ENCODE results near the gene CUL4A.
"Not testable (repeated sequence)": the region's sequence is repeated elsewhere in the genome, so short reads cannot be mapped to it uniquely, and the experiment has no call there.

The CUL4A gene

DNA sequence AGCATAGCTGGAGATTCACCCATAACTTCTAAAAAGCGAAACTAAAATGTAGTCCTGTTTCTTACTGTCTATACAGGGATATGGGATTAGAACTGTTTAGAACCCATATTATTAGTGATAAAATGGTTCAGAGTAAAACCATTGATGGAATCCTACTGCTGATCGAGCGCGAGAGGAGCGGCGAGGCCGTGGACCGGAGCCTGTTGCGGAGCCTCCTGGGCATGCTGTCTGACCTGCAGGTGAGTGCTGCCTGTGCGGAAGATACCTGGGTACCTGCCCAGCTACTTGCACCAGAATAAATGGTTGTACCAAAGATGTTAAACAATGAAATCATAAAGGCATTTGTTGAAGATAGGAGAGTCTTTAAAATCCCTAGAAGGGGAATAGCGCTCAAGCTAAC lies 23.7 kb downstream of the CUL4A start:
- TF ChIP-seq, protein P1, sequence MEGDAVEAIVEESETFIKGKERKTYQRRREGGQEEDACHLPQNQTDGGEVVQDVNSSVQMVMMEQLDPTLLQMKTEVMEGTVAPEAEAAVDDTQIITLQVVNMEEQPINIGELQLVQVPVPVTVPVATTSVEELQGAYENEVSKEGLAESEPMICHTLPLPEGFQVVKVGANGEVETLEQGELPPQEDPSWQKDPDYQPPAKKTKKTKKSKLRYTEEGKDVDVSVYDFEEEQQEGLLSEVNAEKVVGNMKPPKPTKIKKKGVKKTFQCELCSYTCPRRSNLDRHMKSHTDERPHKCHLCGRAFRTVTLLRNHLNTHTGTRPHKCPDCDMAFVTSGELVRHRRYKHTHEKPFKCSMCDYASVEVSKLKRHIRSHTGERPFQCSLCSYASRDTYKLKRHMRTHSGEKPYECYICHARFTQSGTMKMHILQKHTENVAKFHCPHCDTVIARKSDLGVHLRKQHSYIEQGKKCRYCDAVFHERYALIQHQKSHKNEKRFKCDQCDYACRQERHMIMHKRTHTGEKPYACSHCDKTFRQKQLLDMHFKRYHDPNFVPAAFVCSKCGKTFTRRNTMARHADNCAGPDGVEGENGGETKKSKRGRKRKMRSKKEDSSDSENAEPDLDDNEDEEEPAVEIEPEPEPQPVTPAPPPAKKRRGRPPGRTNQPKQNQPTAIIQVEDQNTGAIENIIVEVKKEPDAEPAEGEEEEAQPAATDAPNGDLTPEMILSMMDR (conservative IDR thresholded peaks at IDR 0.05): no peak
- no peak overlapping the region for H3K27ac ChIP-seq

DNA sequence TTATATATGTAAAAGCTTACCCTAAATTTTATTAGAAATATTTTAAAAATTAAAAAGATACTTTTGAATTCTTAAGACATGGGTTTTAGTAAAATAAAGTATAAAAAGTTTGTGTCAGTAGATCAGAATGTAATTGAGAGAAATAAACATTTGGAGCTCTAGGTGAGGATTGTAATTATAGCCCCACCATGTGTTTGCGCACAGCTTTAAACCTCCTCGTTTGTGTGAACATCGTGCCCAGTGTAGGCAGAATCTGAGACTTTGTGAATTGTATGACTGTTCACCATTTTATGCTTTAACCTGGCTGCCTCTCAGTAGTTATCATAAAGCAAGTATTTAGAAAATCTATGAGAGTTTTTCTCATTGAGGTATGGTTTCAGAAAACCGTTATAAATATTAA lies 29.1 kb downstream of the CUL4A start:
- TF ChIP-seq, protein P1 (conservative IDR thresholded peaks at IDR 0.05): no peak
- H3K27ac ChIP-seq: no peak overlapping the region

DNA sequence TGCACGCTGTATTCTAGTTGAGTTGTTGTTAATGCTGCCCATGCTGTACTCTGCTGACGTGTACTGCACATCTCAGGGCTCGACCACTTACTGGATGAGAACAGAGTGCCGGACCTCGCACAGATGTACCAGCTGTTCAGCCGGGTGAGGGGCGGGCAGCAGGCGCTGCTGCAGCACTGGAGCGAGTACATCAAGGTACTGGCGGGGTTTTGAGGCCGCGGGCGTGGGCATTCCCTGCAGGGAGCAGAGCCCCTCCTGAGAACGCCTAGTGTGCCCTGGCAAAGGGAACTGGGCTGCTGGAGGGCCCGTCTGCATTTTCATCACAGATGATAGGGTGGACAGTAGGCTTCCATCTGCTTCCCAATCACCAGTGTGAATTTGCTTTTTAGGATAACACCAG lies 29.9 kb downstream of the CUL4A start:
- TF ChIP-seq, protein P1 (conservative IDR thresholded peaks at IDR 0.05): no peak
- no peak overlapping the region for H3K27ac ChIP-seq

DNA sequence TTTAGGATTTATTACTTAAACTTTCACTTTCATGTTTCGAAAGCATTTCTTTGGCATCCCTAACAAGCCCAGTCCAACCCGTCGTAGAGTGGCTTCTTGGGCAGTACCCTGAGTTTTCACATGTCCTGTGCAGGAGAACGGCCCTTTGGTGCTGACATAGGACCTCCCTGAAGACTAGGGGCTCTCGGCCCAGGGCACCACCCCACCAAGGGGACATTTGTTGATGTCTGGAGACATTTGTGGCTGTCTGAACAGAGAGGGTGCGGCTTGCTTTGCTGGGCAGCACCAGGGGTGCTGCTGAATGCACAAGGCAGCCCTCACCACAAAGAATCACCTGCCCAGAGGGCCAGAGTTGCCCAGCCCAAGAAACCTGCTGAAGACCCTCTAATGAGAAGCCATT lies 30.6 kb downstream of the CUL4A start:
- no peak overlapping the region for H3K27ac ChIP-seq
- TF ChIP-seq, protein P1 (conservative IDR thresholded peaks at IDR 0.05): no peak

DNA sequence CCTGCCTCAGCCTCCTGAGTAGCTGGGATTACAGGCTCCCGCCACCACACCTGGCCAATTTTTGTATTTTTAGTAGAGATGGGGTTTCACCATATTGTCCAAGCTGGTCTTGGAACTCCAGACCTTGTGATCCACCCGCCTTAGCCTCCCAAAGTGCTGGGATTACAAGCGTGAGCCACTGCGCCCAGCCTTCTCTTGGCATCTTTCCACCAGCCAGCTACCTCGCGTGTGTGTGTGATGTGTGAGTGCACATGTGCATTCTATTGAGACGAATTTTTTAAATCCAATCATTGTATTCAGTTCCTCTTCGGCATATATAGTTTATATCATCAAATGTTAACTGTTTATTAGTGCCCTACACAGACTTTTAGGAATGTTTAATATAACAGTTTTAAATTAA lies 32.2 kb downstream of the CUL4A start:
- not testable (repeated sequence) for H3K27ac ChIP-seq

DNA sequence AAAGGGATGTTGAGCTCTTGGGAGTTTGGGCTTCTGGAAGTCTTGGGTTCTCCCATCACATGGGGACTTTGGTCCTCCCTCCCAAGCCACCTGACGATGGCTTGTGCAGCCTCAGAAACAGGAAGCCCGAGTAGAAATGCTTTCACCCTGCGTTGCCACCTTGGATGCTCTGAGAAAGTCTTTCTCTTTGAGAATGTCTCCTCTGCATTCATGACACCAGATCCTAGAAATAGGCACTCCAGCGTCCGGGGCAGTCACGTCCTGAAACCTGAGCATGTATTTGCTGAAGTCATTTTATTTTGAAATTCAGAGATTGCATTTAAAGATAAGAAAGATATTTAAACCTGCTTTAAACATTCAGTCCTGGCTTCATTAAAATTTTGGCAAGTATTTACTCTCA lies 34.4 kb downstream of the CUL4A start:
- H3K27ac ChIP-seq: no peak overlapping the region
- TF ChIP-seq, protein P1 (conservative IDR thresholded peaks at IDR 0.05): no peak

DNA sequence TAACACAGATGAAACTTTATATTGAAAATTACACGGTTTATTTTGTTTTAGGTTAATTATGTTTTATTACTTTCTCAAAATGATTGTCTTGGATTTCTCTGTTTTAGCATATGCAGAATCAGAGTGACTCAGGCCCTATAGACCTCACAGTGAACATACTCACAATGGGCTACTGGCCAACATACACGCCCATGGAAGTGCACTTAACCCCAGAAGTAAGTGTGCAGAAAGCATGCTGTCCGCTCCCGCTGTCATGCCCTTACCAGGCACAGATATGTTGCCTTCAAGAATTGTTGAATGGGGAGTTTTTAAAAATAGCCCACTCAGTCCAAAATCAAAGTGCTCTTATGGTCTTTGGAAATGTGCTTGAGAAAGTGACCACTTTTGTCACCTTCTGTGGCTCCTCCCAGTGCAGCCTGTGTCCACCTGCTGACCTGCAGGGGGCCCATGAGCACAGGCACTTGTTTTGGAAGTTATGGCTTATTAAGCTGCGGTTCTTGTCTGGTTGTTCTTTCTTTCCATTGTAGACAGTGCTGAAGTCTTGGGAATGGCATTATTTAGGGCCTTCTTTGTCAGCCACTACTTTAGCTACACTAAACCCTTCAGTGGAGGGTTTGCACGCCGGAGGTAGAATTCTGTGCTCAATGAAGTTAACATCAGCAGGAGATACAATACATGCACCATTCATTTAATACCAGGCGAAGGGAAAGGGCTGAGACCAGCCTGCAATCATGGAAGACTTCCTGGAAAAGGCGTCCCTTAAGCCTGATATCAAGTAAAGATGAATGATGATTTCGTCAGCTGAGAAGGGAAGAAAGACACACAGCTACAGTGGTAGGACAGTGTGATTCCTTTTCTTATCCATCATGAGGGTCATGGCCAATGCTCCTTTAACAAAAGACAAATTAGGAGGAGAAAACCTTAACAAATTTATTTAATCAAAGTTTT lies 36.7 kb downstream of the CUL4A start:
- TF ChIP-seq, protein P1 (conservative IDR thresholded peaks at IDR 0.05): 0 out of 2 replicates have a peak, but pooled peaks have one; percentile 9
- H3K27ac ChIP-seq: no peak overlapping the region

DNA sequence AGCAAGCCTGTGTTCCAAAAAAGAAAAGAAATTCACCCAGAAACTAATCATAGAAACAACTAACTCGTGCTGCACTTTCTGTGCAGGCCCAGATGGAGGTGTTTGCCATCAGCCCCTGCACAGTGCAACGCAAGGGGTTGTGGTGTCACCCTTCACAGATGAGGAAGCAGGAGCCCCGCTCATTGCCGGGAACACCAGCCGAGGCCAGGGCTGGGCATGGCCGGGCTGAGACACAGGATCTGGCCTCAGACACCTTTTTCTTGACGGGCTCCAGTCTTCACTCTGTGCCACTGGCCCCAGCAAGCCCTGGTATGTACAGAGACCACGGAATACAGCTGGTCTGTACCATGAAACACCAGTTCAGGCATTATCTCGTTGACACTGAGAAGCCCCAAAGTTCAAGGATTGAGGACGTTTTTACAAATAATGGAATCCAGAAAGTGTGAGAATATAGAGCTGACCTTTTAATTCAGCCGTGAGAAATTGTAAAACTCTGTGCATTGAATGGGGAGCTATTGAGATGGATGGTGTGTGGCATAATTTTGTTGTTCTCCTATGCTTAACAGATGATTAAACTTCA lies 43.2 kb downstream of the CUL4A start:
- TF ChIP-seq, protein P1 (conservative IDR thresholded peaks at IDR 0.05): no peak
- no peak overlapping the region for H3K27ac ChIP-seq

DNA sequence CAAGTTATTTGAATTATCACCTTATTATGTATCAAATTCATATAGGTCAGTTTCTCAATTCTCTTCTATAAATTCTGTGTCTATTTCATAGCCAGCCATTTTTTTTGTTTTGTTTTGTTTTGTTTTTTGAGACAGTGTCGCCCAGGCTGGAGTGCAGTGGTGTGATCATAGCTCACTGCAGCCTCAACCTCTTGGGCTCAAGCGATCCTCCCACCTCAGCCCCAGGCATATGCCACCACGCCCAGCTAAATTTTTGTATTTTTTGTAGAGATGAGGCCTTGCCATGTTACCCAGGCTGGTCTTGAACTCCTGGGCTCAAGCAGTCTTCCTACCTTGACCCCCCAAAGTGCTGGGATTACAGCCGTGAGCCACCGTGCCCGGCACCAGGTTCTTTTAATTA lies 48.5 kb downstream of the CUL4A start:
- H3K27ac ChIP-seq: not testable (repeated sequence)
